DND-41 (cell line): ENCODE measurements around the gene CFAP97.

Experiments used
- ATAC-seq: fragments of 200-7000 bp; cut with Tn5 transposase; 3 replicates; pipeline ENCODE4 v1.9.1; 2021; ENCODE audit warnings: low read depth; ENCODE audit not compliant: insufficient read depth
- DNase-seq: peaks from one replicate; pipeline ENCODE4 v3.0.0-alpha.2; 2020
- H2AFZ ChIP-seq: 2 replicates; pipeline ENCODE4 v1.6.0; 2012; ENCODE audit warnings: low read depth, low read length
- H3K27ac ChIP-seq: 2 replicates; pipeline ENCODE4 v1.5.1; 2012; ENCODE audit warnings: low read length, inconsistent platforms
- H3K27me3 ChIP-seq: fragments of 200-600 bp; sonication (generic); 2 replicates; pipeline ENCODE4 v1.6.0; 2012; ENCODE audit warnings: low read length, mild to moderate bottlenecking, inconsistent platforms; ENCODE audit not compliant: insufficient read depth, poor library complexity
- H3K36me3 ChIP-seq: 2 replicates; pipeline ENCODE4 v1.5.1; 2012; ENCODE audit warnings: low read length, inconsistent platforms; ENCODE audit not compliant: insufficient read depth
- H3K4me1 ChIP-seq: 2 replicates; pipeline ENCODE4 v1.5.1; 2012; ENCODE audit warnings: mild to moderate bottlenecking, low read length; ENCODE audit not compliant: insufficient read depth
- H3K4me2 ChIP-seq: 2 replicates; pipeline ENCODE4 v1.6.0; 2012; ENCODE audit warnings: mild to moderate bottlenecking, moderate library complexity, low read length, inconsistent platforms; ENCODE audit not compliant: insufficient read depth
- H3K4me3 ChIP-seq, 2 experiments: fragments of 200-600 bp in 1 of 2; shearing (Covaris generic) in 1 of 2; 2 replicates each; pipeline ENCODE4 v1.5.1; 2012 to 2016; ENCODE audit warnings: inconsistent platforms in 2 of 2, low read length in 2 of 2, mild to moderate bottlenecking in 2 of 2, low read depth in 1 of 2, moderate library complexity in 1 of 2
- H3K79me2 ChIP-seq: 2 replicates; pipeline ENCODE4 v1.6.0; 2012; ENCODE audit warnings: low read length, inconsistent platforms; ENCODE audit not compliant: insufficient read depth
- H3K9ac ChIP-seq: 2 replicates; pipeline ENCODE4 v1.6.0; 2012; ENCODE audit warnings: low read depth, mild to moderate bottlenecking, inconsistent platforms, low read length, moderate library complexity
- H3K9me3 ChIP-seq: 2 replicates; pipeline ENCODE4 v1.5.1; 2012; ENCODE audit warnings: low read length, moderate library complexity, mild to moderate bottlenecking, inconsistent platforms; ENCODE audit not compliant: insufficient read depth, severe bottlenecking
- H4K20me1 ChIP-seq: 2 replicates; pipeline ENCODE4 v1.6.0; 2012; ENCODE audit warnings: low read length; ENCODE audit not compliant: insufficient read depth
- EZH2 ChIP-seq: IDR thresholded peaks from 3 replicates; pipeline ENCODE4 v1.6.1; 2012; ENCODE audit warnings: borderline replicate concordance, low read depth, mild to moderate bottlenecking, moderate library complexity, low read length, inconsistent platforms; ENCODE audit not compliant: severe bottlenecking
- TF ChIP-seq, protein P1 (sequence below): IDR thresholded peaks from 2 replicates; pipeline ENCODE4 v1.5.1; 2012; ENCODE audit warnings: borderline replicate concordance, low read length, moderate library complexity, mild to moderate bottlenecking; ENCODE audit not compliant: poor library complexity, severe bottlenecking; ENCODE audit errors: extremely low read depth

CFAP97 gene

DNA sequence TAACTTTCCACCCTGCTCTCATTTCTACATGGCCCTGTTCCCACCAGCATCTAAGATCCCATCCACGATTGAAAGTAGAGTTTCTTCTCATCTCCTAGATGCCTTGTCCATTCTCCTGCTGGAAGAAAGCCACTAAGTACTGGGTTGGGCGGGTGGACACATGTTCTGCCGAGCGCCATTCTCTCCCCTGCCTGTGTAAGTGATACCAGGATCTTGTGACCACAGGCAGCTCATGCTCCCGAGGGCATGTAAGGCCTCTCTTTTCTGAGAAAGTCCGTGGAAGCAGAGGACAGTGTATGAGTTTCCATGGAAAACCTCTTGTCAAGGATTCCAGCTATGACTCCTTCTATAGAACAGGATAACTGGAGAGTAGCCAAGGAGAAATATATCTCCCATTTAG lies 64.1 kb downstream of the CFAP97 start:
- H3K27me3 ChIP-seq: peaks cover 5% of the 10 kb centered on the region
- H3K4me3 ChIP-seq: no peak overlapping the region
- no peak overlapping the region for H3K27ac ChIP-seq
- no peak overlapping the region for H2AFZ ChIP-seq
- no peaks in the 10 kb centered on the region; the same call in 1 of the 2 replicates for H4K20me1 ChIP-seq
- H3K79me2 ChIP-seq: no peaks in the 10 kb centered on the region
- no peak overlapping the region for H3K4me2 ChIP-seq
- no peaks in the 10 kb centered on the region for H3K36me3 ChIP-seq
- no peaks in the 10 kb centered on the region for H3K9me3 ChIP-seq
- TF ChIP-seq, protein P1, sequence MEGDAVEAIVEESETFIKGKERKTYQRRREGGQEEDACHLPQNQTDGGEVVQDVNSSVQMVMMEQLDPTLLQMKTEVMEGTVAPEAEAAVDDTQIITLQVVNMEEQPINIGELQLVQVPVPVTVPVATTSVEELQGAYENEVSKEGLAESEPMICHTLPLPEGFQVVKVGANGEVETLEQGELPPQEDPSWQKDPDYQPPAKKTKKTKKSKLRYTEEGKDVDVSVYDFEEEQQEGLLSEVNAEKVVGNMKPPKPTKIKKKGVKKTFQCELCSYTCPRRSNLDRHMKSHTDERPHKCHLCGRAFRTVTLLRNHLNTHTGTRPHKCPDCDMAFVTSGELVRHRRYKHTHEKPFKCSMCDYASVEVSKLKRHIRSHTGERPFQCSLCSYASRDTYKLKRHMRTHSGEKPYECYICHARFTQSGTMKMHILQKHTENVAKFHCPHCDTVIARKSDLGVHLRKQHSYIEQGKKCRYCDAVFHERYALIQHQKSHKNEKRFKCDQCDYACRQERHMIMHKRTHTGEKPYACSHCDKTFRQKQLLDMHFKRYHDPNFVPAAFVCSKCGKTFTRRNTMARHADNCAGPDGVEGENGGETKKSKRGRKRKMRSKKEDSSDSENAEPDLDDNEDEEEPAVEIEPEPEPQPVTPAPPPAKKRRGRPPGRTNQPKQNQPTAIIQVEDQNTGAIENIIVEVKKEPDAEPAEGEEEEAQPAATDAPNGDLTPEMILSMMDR: no peak
- TF ChIP-seq EZH2: no peak
- no peak for DNase-seq
- no peak overlapping the region for H3K9ac ChIP-seq
- no peaks in the 10 kb centered on the region for H3K4me1 ChIP-seq
- no peak for ATAC-seq

DNA sequence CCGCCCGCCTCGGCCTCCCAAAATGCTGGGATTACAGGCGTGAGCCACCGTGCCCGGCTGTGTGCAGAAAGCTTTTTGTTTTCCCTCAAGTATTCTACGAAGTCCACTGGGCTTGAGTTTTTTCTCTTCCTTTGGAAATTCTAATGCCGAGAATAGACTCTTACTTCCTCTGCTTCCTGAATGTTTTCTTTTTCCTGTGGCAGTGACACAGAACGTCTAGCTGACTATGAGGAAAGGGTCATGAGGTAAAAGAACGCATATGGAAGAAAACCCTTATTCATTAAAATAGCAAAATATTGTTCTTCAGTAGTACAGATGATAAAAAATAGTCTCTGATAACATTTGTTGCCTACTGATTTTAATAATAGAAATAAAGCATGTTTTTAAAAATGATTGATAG lies 65.6 kb downstream of the CFAP97 start:
- Histone ChIP-seq H3K4me3 (no peak overlapping the region), H3K27me3 (peaks cover 5% of the 10 kb centered on the region), H3K4me2 (no peak overlapping the region), H3K36me3 (no peaks in the 10 kb centered on the region), H3K9me3 (no peaks in the 10 kb centered on the region), H2AFZ (no peak overlapping the region), H3K4me1 (no peaks in the 10 kb centered on the region), H3K79me2 (no peaks in the 10 kb centered on the region), H3K9ac (no peak overlapping the region), H3K27ac (no peak overlapping the region), H4K20me1 (no peaks in the 10 kb centered on the region)
- TF ChIP-seq, protein P1: no peak
- TF ChIP-seq EZH2: no peak
- DNase-seq: no peak
- no peak for ATAC-seq

DNA sequence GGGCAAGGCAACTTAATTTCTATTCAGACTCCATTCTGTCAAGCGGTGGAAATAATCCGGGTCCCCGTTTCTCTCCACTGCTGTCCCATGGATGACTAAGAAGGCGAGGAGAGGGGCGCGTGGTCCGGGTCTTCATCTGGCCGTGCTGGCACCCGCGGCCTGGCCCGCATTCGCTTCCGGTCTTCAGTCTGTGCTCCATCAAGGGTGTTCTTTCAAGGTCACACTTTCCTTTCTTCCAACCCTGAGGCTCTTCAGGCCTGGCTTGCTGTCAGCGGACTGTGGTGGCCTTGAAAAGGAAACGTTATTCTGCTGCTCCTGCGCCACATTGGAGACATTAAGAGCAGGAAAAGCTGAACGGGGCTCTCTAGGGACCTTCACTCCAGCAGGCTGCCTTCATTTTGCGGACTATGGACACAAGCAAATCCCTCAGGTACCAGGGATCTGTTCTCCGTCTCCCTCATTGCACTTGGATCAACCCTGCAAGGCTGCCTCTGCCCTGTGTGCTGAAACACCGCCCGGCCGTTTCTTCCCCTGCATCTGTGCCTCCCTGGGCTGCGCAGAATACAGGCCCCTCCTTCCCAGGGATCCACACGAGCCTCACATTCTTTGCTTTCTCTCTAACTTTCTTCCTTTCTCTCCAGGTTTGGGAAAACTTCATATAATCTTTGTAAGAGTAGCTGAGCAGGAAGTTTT lies 66.4 kb downstream of the CFAP97 start:
- Histone ChIP-seq H3K36me3 (no peaks in the 10 kb centered on the region), H3K4me2 (no peak overlapping the region), H3K4me1 (no peaks in the 10 kb centered on the region), H3K27me3 (peaks cover 5% of the 10 kb centered on the region), H3K79me2 (no peaks in the 10 kb centered on the region), H3K4me3 (no peak overlapping the region), H4K20me1 (no peaks in the 10 kb centered on the region), H3K27ac (no peak overlapping the region), H3K9ac (no peak overlapping the region), H2AFZ (no peak overlapping the region), H3K9me3 (no peaks in the 10 kb centered on the region)
- TF ChIP-seq, protein P1: no peak
- TF ChIP-seq EZH2: no peak
- ATAC-seq (no peak), DNase-seq (no peak)
